Neural cell (in vitro differentiated cells): ENCODE data around the gene DHX16.

Experiments
- CTCF ChIP-seq: fragments of 450-650 bp; IDR thresholded peaks from 2 replicates; pipeline ENCODE4 v1.5.1; 2014; ENCODE audit warnings: antibody characterized with exemption, mild to moderate bottlenecking, moderate library complexity; ENCODE audit not compliant: poor library complexity, severe bottlenecking
- EP300 ChIP-seq: fragments of 450-650 bp; conservative IDR thresholded peaks from 2 replicates; pipeline ENCODE4 v1.6.1; 2014; ENCODE audit warnings: antibody characterized with exemption, mild to moderate bottlenecking, moderate library complexity; ENCODE audit not compliant: poor library complexity, severe bottlenecking
- EZH2 ChIP-seq: fragments of 200-600, 300-800 bp; shearing (Covaris generic), sonication (generic); IDR thresholded peaks from 2 replicates; pipeline ENCODE4 v1.6.1; 2014; ENCODE audit warnings: antibody characterized with exemption, low read length, borderline replicate concordance, mild to moderate bottlenecking; ENCODE audit not compliant: insufficient read depth, poor library complexity, severe bottlenecking
- MXI1 ChIP-seq: fragments of 450-650 bp; conservative IDR thresholded peaks from 2 replicates; pipeline ENCODE4 v1.6.1; 2014; ENCODE audit warnings: antibody characterized with exemption, mild to moderate bottlenecking; ENCODE audit not compliant: poor library complexity, severe bottlenecking
- POLR2AphosphoS5 ChIP-seq: IDR thresholded peaks from 2 replicates; pipeline ENCODE4 v1.6.1; 2012
- RAD21 ChIP-seq: fragments of 450-650 bp; conservative IDR thresholded peaks from 2 replicates; pipeline ENCODE4 v1.6.1; 2014; ENCODE audit warnings: antibody characterized with exemption, mild to moderate bottlenecking, moderate library complexity
- REST ChIP-seq: IDR thresholded peaks from 2 replicates; pipeline ENCODE4 v1.6.1; 2012; ENCODE audit warnings: borderline replicate concordance
- SMC3 ChIP-seq: fragments of 450-650 bp; conservative IDR thresholded peaks from 2 replicates; pipeline ENCODE4 v1.6.1; 2014; ENCODE audit warnings: antibody characterized with exemption, mild to moderate bottlenecking, moderate library complexity; ENCODE audit not compliant: poor library complexity

GRCh38 chr6:30619561-30619960, 53.2 kb downstream of the DHX16 start:
- TF ChIP-seq POLR2AphosphoS5, result no peak
- no peak for TF ChIP-seq CTCF
- TF ChIP-seq EP300, result no peak
- TF ChIP-seq MXI1, result no peak
- no peak for TF ChIP-seq EZH2
- no peak for TF ChIP-seq REST
- no peak for TF ChIP-seq SMC3
- no peak for TF ChIP-seq RAD21
